HG03175 (cell line): ENCODE results near the gene RELL2.
A peak's percentile ranks its signal among the peaks of the same experiment; 100 is the strongest.

Source experiments
- ATAC-seq: cut with Tn5 transposase; IDR thresholded peaks from one replicate; pipeline ENCODE4 v1.9.1; 2021; ENCODE audit warnings: mild to moderate bottlenecking, moderate library complexity; ENCODE audit not compliant: unreplicated experiment

RELL2 gene

GRCh38 chr5:141647242-141647641 is 10.4 kb downstream of the RELL2 start:
- ATAC-seq = no peak

- no peak for ATAC-seq
These were observed 11.1 kb downstream of the RELL2 start for GRCh38 chr5:141647851-141648250.

- no peak for ATAC-seq
These were observed 12.4 kb downstream of the RELL2 start for GRCh38 chr5:141649056-141649688.

GRCh38 chr5:141649972-141650371 is 13.2 kb downstream of the RELL2 start:
- ATAC-seq = no peak

- peak; percentile 97 for ATAC-seq
These were observed 14.3 kb downstream of the RELL2 start, which contains the start of gene FCHSD1 for GRCh38 chr5:141650851-141651727. FCHSD1 (minus strand) TSS chr5:141651418; CDS start chr5:141651368, 50 bp downstream.

- no peak for ATAC-seq
These were observed 14.9 kb downstream of the RELL2 start for GRCh38 chr5:141651728-141652105.

GRCh38 chr5:141654298-141654697 is 17.5 kb downstream of the RELL2 start:
- no peak for ATAC-seq

- no peak for ATAC-seq
These were observed 18.2 kb downstream of the RELL2 start for GRCh38 chr5:141655020-141655419.

GRCh38 chr5:141656396-141656795 is 19.6 kb downstream of the RELL2 start:
- ATAC-seq = no peak

- no peak for ATAC-seq
These were observed 20.6 kb downstream of the RELL2 start for GRCh38 chr5:141657404-141657803.

GRCh38 chr5:141657937-141658545 is 21.2 kb downstream of the RELL2 start:
- peak; percentile 65 for ATAC-seq

GRCh38 chr5:141662028-141662427 is 25.2 kb downstream of the RELL2 start:
- ATAC-seq = no peak

GRCh38 chr5:141663506-141663905 is 26.7 kb downstream of the RELL2 start:
- ATAC-seq = no peak

GRCh38 chr5:141664733-141665461 is 28.1 kb downstream of the RELL2 start:
- ATAC-seq = peak; percentile 95

- ATAC-seq = no peak
These were observed 29.5 kb downstream of the RELL2 start for GRCh38 chr5:141665995-141666940.

GRCh38 chr5:141668601-141669265 is 31.9 kb downstream of the RELL2 start:
- ATAC-seq = no peak

GRCh38 chr5:141669520-141669919 is 32.7 kb downstream of the RELL2 start:
- ATAC-seq = no peak

- no peak for ATAC-seq
These were observed 35.5 kb downstream of the RELL2 start for GRCh38 chr5:141672071-141672840.
